GM19438 (cell line): ENCODE results near the gene ZNF672.
"Not testable (repeated sequence)": the region's sequence is repeated elsewhere in the genome, so short reads cannot be mapped to it uniquely, and the experiment has no call there.

Source experiments
- ATAC-seq: cut with Tn5 transposase; IDR thresholded peaks from one replicate; pipeline ENCODE4 v1.9.1; 2021; ENCODE audit warnings: low read depth; ENCODE audit not compliant: unreplicated experiment

ZNF672 gene

DNA sequence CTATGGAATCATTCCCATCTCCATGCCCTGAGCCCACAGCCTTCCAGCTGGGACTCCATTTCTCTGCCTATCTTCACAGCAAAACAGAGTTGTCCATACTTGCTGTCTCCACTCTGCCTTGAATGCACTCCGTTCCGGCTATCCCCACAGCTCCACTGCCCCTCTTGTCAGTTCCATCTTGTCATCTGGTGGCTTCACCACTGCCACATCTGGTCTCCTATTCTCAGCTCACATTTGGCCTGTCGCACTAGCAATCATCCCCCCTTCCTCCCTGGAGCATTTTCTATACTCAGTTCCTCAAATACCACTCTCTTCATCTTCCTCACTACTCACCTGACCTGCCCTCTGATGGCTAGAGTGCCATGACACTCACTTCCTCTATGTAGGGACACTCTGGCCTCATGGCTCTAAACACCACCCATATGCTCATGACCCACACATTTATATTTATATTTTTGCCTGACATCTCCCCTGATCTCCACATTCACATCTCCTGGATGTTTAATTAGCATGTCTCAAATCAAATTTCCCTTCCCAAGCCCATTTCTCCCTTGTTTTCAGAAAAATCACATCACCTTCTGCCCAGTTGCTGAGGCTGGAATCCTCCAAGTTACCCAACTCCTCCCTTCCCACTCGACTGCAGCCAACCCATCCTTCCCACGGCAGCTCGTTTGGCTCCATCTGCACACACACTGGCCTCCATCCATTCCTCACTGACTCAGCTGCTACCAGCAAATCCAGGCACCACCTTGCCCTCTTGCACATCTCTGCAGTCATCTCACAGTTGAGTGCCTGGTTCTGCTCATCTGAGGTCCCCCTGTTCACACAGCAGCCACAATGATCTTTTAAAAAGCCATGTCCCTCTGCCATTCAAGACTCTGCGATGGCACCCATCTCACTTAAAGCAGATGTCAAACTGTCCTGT is 14.7 kb downstream of the ZNF672 start:
- ATAC-seq = no peak

DNA sequence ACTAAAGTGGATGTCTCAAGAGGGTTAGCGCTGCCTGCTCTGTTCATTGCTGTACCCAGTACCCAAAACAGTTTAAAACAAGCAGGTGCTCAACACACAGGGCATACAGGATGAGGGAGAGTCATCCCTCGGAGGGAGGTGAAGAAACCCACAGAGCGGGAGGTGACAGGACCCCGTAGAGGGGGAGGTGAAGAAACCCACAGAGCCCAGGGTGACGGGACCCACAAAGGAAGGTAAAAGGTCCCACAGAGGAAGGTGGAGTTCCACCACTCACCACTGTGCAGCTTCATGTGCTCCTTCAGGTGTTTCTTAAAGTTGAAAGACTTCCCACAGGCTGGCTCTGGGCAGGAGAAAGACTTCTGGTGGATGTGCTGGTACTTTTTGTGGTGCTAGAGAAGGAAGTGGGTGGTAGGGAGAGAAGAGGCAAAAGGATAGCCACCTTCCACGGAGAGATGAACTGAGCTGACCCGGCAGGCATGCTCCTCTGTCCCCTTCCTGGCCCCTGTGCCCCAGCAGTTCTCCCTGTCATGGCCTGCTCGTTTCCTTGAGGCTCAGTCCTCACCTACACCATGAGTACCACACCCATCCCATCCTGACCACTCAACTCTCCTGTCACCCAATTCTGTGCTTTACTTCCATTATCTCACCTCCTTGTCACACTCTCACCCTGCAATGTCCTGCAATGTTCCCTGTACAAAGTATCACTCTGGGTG is 15.8 kb downstream of the ZNF672 start:
- ATAC-seq = no peak

DNA sequence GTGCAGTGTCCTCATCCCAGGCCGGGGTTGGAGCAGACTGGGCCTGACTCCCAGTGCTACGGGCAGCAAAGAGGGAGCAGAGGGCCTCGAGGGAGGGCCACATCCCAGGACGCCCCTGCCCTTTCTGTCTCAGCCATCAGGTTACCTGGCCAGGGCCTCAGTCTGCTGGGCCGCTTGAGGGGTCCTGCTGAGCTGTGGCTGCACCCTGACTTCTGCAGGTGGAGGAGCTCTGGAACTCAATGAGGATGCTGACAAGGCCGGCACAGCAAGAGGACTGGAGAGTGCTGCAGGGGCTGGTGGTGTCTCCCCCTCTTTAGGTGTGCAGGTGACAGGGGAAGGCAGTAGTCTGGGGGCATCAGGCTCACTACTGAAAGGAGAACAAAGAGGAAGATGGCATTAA is 17.6 kb downstream of the ZNF672 start:
- no peak for ATAC-seq

DNA sequence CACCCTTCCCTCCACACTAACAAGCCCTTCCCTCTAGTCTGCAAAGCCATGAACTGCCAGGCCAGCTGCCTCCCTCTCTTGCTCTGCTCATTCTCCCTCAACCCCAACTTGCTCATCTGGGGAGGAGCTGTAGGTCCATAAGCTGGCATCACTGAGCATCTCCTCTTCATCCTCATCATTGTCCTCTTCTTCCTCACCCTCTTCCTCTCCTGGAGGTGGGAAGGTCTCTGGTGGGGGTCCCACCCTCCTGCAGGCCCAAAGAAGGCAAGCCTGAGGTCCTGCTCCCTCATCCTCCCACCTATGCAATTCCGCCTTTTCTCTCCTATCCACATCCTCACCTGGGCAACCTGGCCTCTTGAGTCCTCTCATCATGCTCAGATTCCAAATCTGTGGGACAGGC is 18.2 kb downstream of the ZNF672 start:
- ATAC-seq = no peak

DNA sequence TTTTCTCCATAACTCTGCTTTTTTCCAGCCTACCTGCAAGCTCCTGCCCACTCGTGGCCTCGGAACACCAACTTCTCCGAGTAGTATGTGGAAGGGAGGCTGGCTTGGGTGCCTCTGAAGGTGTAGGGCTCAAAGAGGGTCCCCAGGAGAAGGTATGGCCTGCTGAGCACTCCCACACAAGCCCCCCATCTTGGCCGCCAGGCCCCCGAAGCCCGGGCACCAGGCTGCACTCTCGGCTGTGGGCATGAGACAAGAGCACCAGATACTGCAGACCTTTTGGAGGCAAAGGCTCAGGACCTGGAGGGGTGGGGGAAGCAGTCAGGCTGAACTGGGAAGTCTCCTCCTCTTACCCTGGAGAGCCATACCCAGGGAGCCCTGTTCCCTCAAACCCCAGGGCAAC is 19.2 kb downstream of the ZNF672 start:
- ATAC-seq = no peak

DNA sequence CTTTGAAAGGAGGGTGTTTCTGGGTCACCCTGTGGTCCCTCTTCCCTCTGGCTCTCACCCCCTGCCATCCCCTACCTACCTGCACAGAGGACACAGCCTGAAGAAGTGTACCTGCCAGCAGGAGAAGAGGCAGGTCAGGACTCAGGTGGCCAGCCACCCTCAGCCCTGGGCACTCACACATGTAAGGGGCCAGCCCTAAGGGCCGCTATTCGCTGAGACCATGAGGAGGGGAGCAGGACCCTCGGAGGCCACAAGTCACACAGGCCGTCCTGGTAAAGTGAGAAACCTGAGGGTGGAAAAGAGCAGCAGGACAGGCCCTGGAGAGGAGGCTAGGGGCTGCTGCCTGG is 19.7 kb downstream of the ZNF672 start:
- no peak for ATAC-seq

DNA sequence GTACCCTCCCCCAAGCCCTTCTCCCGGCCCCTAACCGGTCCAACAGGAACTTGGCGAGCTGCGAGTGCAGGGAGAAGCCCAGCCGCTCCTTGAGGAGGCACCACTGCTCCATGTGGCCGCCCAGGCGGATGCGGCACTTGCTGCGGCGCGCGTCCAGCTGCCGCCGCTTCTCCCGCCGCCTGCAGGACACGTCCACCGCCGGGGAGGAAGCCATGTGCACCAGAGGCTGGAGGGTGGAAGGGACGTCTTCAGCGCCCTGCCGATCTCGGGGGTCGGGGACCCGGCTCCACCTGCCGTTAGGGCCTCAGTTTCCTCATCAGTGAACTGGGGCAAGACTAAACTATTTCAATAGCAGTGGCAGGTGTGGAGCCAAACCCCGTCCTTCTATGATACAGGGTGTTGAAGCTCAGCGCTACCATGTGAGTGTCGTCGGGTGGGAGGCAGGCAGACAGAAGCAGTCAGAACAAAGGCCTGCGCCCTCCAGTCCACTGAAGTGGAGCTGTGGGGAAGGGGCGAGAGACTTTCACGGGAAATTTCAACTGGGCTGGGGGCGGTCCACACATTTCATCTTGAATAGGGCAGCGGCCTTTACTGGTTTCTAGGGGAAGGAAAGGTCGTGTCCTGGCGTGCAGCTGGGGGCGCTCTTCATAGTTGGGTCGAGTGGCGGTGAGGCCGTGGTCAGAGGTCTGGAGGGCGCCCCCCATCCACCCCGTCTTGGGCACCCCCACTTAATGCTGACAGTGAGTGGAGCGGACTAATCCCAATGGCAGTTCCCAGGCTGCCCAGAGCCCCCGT is 20.3 kb downstream of the ZNF672 start:
- ATAC-seq = peak; percentile 38

DNA sequence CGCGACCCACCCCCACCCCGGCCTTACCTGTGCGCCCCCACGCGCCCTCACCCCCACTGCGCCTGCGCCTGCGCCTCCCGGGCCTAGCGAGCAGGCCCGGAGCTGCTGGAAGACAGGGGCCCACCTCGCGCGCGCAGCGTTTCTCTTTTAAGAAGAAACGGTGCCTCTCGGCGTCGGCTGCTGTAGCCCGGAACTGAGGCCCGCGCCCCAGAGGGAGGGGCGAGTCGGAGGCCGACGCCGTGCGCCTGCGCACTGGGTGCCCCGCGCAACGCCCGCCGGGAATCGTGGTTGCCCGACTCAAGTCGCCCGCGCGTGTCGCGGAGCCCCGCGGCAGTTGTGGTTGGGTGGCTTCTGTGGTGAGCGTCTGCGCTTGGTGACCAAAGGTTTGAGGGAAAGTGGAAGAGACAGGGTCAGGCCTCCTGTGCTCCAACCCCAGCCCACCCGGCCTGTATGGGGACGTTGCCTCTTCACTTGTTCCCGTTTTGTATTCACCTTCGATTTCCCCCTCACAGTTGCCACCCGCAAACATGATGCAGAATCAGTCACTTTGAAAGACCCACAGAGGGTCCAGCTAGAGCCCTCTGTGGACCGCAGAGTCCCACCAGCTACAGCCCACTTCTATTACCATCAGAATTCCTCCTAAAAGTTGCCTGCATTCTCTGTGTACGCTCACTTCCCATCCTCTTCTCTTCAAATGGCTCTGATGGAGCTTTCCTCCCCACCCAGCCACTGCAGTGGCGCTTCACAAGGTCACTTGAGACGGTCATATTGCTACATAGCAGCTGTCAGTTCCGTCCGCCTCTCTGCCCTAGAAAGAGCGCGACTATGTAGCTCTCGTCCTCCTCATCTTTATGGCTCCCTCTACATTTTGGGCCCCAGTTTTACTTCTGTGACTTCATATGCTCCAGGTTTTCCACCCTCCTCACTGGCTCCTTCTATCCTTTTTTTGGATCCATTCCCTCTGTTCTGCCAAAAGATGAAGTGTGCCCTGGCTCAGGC is 21.2 kb downstream of the ZNF672 start, which contains the start of gene ZNF692:
ZNF692 (minus strand) TSS at position 195 of the 999 bp plus-strand sequence. CDS start 776 bp downstream, outside the sequence.
- ATAC-seq = peak; percentile 63

DNA sequence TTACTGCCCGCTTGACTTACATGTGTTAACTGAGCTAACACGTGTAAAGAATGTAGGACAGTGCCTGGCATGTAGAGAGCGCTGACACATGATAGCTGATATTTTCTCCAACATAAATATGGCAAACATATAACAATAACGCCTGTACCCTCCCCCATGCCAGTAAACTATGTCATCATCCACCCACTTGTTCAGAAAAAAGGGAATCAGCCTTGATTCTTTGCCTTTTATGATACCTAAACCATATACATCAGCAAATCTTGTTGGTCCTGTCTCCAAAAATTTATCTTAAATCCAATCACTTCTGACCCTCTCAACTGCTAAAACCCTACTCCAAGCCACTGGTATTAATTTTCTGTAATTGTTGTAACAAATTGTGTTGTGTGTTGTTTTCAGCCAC is 22.0 kb downstream of the ZNF672 start:
- ATAC-seq = no peak

DNA sequence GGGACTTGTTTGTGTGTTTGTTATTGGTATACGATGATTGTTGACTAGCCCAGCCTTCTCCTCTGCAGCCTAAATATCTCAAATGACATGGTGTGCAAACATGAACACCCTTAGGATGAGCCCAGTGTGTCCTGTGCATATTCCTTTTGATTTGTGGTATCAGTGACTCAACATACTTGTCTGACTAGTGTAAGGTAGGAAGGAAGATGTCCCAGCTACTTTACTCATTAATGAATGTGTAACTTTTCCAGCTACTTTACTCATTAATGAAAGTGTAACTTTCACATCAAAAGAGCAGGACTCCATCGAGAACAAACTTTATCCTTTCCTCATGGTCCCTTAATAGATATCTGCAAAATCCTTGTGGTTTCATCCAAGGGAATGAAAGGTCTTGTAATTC is 23.6 kb downstream of the ZNF672 start:
- ATAC-seq = no peak

DNA sequence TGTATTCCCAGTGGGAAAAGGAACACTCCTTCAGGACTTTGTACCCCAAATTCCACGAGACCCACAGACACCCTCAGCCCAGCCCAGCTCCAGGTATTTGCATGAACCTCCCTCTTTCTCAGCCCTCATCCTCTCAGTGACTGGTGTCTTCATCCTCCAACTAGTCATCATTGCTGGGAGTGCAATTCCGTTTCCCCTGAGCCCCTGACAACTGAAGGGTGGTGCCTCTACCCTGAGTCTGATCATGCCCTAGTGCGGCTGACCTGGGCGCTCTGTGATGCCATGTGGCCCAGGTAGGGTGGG is 24.6 kb downstream of the ZNF672 start:
- peak; percentile 10 for ATAC-seq

DNA sequence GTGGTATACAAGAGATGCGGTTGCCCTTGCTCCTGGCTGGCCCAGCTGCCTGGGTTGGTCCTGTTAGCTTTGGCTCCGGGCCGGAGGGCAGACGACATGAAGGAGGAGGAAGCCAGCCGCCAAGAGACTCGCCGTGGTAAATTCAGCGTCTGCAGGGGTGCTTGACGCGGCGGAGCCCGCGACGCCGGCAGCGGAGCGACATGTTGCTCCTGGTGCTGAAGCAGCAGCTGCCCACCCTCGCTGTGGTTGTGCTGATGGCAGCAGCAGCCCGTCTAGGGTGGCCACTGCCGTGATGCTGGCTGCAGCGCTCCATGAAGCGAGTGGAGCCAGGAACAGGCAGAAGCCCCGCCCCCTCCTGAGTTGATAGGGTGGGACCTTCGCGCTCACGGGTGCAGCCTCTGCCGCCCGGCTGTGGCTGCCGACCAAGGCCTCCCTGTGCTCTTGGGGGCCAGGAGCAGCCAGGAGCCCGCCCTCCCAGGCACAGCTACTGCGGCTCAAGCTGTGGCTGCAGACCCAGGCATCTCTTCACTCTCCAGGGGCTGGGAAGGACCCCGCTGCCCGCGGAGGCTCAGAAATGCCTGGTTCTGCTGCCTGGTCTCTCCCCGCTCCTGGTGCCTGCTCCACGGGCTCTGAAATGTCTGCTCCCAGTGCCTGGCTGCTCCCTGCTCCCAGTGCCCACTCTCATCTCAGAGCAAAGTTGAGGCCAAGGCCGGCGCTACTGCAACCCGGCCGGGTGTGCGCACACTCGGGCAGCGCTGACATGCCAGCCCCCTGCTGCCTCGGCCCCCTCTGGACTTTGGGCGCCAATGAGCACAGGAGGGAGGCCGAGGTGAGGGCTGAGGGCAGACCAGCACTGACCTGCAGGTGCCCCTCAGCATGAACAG is 25.2 kb downstream of the ZNF672 start:
- peak; percentile 71 for ATAC-seq

DNA sequence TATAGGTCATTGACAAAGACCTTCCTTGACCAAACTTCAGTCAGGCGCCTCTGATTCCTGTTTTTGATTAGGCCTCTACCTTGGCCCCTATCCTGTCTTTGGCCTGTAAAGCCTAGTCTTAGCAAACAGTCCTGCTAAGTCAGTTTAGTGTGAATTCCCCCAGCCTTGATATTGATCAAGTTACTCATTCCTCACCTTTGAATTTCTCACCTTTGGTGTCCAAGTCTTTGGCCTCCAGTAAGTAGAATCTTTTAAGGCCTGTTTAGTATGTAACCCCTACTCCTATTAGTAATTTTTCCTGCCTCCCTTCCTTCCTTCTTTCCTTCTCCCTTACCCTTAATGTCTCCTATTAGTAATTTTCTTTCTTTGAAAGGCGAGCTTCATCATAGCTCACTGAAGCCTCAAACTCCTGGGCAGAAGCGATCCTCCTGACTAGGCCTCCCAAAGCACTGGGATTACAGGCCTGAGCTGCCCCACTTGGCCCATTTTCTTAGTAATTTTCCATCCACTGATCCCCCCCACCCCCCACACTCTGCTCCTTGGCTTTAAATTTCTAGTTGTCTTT is 33.9 kb downstream of the ZNF672 start:
- no peak for ATAC-seq

DNA sequence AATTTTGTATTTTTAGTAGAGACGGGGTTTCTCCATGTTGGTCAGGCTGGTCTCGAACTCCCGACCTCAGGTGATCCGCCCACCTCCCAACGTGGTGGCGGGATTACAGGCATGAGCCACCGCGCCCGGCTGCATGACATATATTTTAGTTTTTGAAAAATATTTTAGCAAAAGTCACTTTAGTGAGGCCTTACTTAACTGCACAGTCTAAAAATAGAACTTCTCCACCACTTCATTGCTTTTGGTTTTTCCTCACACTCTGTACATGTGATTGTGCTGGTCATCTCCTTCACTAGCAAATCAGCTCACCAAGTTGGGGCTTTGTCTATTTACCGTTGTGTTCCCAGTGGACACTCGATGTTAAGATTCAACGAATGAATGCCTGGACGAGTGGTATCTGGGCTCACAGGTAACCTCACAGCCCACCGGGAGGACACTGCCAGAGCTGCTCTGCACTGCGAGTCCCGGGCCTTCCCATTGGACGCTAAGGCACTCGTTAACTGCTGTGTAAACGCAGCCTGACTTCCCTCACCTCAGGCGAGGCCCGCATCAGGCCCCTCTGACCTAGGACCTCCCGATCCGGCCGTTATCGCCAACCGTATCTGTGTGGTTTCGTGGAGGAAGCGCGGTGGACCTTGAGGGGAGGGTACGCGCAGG is 34.9 kb downstream of the ZNF672 start:
- ATAC-seq = peak; percentile 49

DNA sequence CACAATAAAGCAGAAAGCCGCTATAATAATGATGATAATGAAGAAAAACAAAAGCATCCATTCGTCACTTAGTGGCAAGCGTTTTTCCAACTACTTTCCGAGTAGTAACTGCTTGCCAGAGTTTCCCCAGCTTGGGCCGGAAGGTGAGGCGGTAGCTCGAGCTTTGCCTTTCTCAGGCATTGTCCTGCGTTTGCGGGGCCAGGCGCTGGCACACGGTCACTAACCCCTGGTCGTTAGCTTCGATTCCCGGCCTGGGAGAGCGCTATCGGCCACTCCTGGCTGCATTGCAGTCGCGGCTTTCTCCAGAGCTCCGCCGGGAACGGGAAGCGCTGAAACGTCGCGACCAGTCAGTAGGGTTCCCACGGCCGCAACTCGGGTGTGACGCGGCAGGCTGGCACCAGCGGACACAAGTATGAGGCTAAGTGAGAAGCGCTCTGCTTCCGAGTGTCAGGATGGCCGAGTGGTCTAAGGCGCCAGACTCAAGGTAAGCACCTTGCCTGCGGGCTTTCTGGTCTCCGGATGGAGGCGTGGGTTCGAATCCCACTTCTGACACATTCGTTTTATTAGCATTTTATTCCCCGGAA is 35.5 kb downstream of the ZNF672 start:
- ATAC-seq = peak; percentile 85

DNA sequence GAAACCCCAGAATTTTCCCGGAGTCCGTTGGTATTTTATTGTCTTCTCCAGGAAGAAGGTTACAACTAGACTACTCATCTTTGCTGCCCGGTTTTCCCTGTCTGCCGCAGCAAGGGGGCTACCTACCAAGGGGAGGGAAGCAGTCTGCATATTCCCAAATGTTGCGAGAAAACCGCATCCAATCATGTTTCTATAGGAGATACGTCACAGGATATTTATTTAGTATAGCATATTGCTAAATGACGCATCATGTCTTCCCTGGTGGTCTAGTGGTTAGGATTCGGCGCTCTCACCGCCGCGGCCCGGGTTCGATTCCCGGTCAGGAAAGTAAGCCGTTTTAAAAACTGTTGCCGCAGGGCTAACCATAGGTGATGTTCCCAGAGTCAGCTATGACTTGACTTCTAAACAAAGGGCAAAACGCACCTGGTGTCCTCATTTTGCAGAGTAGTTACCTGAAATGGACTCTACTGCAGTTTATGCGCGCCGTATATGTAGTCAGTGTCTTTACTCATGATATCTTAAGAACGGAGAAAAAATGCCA is 36.0 kb downstream of the ZNF672 start:
- ATAC-seq = peak; percentile 62

DNA sequence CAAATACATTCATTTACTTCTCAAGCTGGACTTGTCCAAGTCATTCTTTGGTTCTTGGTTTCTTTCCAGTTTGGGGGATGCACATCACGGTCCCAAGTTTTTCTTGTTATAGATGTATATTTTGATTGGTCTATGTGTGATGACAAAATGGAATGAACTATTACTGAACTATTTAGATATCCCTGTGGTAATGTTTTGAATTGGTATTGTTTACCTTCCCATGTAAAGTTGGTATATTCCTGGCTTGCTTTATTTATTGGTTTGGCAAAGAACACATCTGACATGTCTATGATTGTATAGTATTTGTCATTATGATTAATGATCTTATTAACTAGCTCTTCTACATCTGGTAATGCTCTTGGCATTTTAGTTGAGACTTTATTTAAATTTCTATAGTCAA is 43.2 kb downstream of the ZNF672 start:
- no peak for ATAC-seq

DNA sequence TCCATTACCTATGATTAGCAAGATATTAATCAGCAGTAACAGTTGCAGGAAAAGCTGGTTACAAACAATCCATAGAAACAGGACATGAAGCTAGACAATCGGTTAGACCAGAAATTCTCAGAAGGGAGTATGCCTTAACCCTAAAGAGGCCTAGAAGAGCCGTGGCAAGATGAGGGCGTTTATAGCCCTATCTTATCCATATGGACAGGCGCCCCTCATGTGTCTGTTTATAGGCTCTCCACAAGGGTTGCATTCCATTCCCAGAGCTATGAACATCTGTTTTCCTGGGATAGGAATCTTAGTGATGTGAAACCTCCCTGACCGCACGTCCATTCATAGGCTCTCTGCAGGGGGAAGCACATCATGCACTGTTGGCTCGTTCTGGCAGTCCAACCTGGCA is 44.4 kb downstream of the ZNF672 start:
- not testable (repeated sequence) for ATAC-seq
